ENCODE data around the gene MGAT5B. TPM values are rescaled to one million over a fixed set of nuclear protein-coding genes. Genes with fewer than 3 reads are reported as not detected.
A peak's percentile ranks its signal among the peaks of the same experiment; 100 is the strongest.

Gene MGAT5B
- total RNA-seq, 1 donor from 2014 or later = 0.20 TPM

- Mint-ChIP-seq H3K9me3 (ENCODE audit: low read depth) (no peaks in the 10 kb centered on the region), H3K36me3 (ENCODE audit: low read depth) (no peaks in the 10 kb centered on the region), H3K4me1 (ENCODE audit: low read depth) (no peaks in the 10 kb centered on the region), H3K27me3 (ENCODE audit: low read depth) (peaks cover 29% of the 10 kb centered on the region), H3K27ac (ENCODE audit: unreplicated experiment) (no peak overlapping the region), H3K4me3 (ENCODE audit: unreplicated experiment) (no peak overlapping the region)
- DNase-seq (ENCODE audit: low spot score) = peak; percentile 72
- TF ChIP-seq CTCF (IDR thresholded peaks at IDR 0.05) = no peak
Observed at GRCh38 chr17:76883744-76884525, 15.7 kb downstream of the MGAT5B start.

- H3K4me1 Mint-ChIP-seq (ENCODE audit: low read depth) = no peaks in the 10 kb centered on the region
- H3K9me3 Mint-ChIP-seq (ENCODE audit: low read depth) = no peaks in the 10 kb centered on the region
- DNase-seq (ENCODE audit: low spot score) = peak; percentile 58
- H3K36me3 Mint-ChIP-seq (ENCODE audit: low read depth) = no peaks in the 10 kb centered on the region
- no peak overlapping the region for H3K4me3 Mint-ChIP-seq (ENCODE audit: unreplicated experiment)
- no peak overlapping the region for H3K27ac Mint-ChIP-seq (ENCODE audit: unreplicated experiment)
- H3K27me3 Mint-ChIP-seq (ENCODE audit: low read depth) = peaks cover 21% of the 10 kb centered on the region
- no peak for TF ChIP-seq CTCF (IDR thresholded peaks at IDR 0.05)
Observed at GRCh38 chr17:76884995-76885893, 17.0 kb downstream of the MGAT5B start.

GRCh38 chr17:76885894-76886290 lies 17.7 kb downstream of the MGAT5B start:
- no peak overlapping the region for H3K4me3 Mint-ChIP-seq (ENCODE audit: unreplicated experiment)
- H3K9me3 Mint-ChIP-seq (ENCODE audit: low read depth) = no peaks in the 10 kb centered on the region
- no peak for TF ChIP-seq CTCF (IDR thresholded peaks at IDR 0.05)
- peaks cover 16% of the 10 kb centered on the region for H3K27me3 Mint-ChIP-seq (ENCODE audit: low read depth)
- no peaks in the 10 kb centered on the region for H3K4me1 Mint-ChIP-seq (ENCODE audit: low read depth)
- DNase-seq (ENCODE audit: low spot score) = no peak
- no peak overlapping the region for H3K27ac Mint-ChIP-seq (ENCODE audit: unreplicated experiment)
- H3K36me3 Mint-ChIP-seq (ENCODE audit: low read depth) = no peaks in the 10 kb centered on the region

DNA sequence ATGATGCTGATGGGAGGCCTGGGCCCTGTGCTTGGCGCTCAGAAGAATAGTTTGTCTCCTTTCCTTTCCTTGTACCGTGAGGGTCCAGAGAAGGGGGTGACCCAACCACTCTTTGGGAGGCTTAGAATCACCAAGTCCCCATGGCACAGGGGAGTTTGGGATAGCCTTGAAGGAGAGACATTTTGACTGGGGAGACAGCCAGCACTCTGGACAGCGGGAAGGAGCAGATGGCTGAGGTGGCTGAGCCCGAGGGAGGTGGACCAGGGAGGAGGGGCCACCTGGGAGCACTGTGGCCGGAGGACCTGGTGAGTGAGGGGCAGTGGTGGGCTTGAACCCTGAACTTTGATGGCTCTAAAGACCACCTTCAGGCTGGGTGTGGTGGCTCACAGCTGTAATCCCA lies 18.2 kb downstream of the MGAT5B start:
- Mint-ChIP-seq H3K27ac (ENCODE audit: unreplicated experiment) (no peak overlapping the region), H3K27me3 (ENCODE audit: low read depth) (peaks cover 12% of the 10 kb centered on the region), H3K4me1 (ENCODE audit: low read depth) (no peaks in the 10 kb centered on the region), H3K36me3 (ENCODE audit: low read depth) (no peaks in the 10 kb centered on the region), H3K9me3 (ENCODE audit: low read depth) (no peaks in the 10 kb centered on the region), H3K4me3 (ENCODE audit: unreplicated experiment) (no peak overlapping the region)
- no peak for TF ChIP-seq CTCF (IDR thresholded peaks at IDR 0.05)
- no peak for DNase-seq (ENCODE audit: low spot score)

DNA sequence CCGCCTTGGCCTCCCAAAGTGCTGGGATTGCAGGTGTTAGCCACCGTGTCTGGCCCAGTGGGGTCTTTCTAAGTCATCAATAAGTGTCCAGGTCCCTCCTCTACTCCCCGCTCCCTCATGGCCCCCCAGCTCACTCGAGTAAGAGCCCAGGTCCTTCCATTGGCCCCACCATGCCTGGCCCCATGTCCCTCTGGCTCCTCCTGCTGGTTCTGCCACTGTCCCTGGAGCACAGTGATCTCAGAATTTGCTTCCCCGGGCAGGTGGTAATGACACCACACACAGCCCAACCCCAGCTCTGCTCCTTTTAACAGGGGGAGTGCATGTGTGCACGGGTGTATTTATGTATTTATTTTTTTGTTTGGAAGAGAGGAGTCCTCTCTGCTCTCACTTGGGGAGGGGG lies 19.6 kb downstream of the MGAT5B start:
- H3K27me3 Mint-ChIP-seq (ENCODE audit: low read depth) = peaks cover 12% of the 10 kb centered on the region
- no peak for TF ChIP-seq CTCF (IDR thresholded peaks at IDR 0.05)
- no peak for DNase-seq (ENCODE audit: low spot score)
- H3K4me3 Mint-ChIP-seq (ENCODE audit: unreplicated experiment) = no peak overlapping the region
- H3K9me3 Mint-ChIP-seq (ENCODE audit: low read depth) = no peaks in the 10 kb centered on the region
- H3K4me1 Mint-ChIP-seq (ENCODE audit: low read depth) = no peaks in the 10 kb centered on the region
- H3K27ac Mint-ChIP-seq (ENCODE audit: unreplicated experiment) = no peak overlapping the region
- H3K36me3 Mint-ChIP-seq (ENCODE audit: low read depth) = no peaks in the 10 kb centered on the region

All from chondrocyte (in vitro differentiated cells).